WI38 (cell line): ENCODE results near the gene LHX1.

Experiments used
- H3K4me3 ChIP-seq: 2 replicates; pipeline ENCODE4 v1.5.1; 2011; ENCODE audit warnings: low read depth, mild to moderate bottlenecking, control low read depth, low read length
- TF ChIP-seq, protein P1 (sequence below): IDR thresholded peaks from 2 replicates; pipeline ENCODE4 v1.5.1; 2012; ENCODE audit warnings: low read depth, mild to moderate bottlenecking, control low read depth, low read length

Gene LHX1

GRCh38 chr17:36977568-36977967, 40.3 kb downstream of the LHX1 start:
- TF ChIP-seq, protein P1, sequence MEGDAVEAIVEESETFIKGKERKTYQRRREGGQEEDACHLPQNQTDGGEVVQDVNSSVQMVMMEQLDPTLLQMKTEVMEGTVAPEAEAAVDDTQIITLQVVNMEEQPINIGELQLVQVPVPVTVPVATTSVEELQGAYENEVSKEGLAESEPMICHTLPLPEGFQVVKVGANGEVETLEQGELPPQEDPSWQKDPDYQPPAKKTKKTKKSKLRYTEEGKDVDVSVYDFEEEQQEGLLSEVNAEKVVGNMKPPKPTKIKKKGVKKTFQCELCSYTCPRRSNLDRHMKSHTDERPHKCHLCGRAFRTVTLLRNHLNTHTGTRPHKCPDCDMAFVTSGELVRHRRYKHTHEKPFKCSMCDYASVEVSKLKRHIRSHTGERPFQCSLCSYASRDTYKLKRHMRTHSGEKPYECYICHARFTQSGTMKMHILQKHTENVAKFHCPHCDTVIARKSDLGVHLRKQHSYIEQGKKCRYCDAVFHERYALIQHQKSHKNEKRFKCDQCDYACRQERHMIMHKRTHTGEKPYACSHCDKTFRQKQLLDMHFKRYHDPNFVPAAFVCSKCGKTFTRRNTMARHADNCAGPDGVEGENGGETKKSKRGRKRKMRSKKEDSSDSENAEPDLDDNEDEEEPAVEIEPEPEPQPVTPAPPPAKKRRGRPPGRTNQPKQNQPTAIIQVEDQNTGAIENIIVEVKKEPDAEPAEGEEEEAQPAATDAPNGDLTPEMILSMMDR: no peak
- no peak overlapping the region for H3K4me3 ChIP-seq

DNA sequence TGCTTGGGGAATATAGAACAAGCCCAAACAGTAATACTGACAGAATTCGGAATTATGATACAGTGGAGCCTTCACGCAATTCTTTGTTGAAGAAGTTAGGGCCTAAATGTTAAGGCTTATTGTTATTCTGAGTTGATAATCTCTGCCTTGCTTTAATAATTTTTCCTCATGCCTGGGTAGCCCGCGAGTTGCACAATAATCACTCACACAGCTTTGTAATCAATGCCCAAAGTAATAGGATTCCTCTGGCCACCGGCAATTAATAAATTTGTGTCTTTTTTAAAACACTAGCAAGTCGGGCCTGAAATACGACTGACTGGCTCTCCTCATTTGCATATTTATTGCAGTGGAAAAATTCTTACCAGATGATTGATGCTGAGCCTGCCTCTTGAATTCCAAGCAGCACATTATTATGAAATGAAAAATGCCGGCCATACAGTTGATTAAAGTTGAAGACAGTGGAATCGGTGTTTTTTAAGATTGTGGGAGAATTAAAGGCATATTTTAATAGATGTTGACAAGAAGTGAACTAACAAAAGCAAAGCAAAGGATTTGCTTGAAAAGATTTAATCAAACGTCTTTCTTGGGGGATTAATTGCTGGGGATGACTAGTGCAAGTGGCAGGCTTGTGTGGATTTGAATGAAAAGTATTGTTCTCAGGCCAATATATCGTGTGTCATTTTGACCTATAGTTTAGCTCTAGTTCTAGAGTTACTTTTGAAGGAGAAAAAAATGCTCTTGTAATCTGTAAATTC, 41.7 kb downstream of the LHX1 start:
- TF ChIP-seq, protein P1: no peak
- H3K4me3 ChIP-seq: no peak overlapping the region

- TF ChIP-seq, protein P1: no peak
- no peak overlapping the region for H3K4me3 ChIP-seq
These were observed 42.3 kb downstream of the LHX1 start for GRCh38 chr17:36979565-36979941.

DNA sequence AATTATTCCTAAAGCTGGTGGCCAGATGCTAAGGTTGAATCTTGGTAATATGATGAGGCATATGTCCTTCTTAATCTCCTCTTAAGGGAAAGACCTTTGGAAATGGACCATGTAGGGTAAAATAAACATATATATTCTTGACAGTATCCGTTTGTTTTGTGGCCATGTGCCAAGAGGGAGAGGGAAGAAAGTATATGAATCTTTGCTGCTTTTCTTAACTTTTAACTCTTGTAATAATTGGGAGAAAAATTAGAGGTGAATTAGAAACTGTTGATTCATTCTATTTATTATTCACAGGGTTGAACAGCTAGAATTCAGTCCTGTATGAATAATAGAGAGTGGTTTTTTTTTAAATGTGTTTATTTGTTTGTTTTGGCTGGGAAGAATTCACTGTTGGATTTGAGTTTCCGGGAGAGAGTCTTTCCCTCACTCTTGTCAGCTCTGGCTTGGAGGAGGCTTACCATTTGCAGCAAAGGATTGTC, 43.0 kb downstream of the LHX1 start:
- TF ChIP-seq, protein P1: no peak
- no peak overlapping the region for H3K4me3 ChIP-seq

DNA sequence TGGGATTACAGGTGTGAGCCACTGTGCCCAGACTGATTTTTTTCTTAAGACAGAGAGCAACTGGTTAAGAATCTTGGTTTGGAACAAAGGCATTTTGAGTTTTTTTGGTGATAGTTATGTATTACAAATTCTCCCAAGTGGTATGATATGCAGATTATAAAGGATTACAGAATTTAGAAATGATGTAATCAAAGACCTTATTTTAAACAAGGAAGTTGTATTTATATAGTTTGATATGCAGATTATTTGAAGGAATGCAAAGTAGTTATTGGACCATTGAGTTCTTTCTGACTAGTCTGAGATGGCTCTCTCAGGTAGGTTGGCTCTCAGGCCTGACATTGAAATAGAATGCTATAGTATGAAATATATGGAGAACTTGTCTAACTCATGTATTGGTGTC, 46.3 kb downstream of the LHX1 start:
- no peak overlapping the region for H3K4me3 ChIP-seq
- TF ChIP-seq, protein P1: no peak

GRCh38 chr17:36989173-36989572, 51.9 kb downstream of the LHX1 start:
- TF ChIP-seq, protein P1: no peak
- H3K4me3 ChIP-seq: no peak overlapping the region

DNA sequence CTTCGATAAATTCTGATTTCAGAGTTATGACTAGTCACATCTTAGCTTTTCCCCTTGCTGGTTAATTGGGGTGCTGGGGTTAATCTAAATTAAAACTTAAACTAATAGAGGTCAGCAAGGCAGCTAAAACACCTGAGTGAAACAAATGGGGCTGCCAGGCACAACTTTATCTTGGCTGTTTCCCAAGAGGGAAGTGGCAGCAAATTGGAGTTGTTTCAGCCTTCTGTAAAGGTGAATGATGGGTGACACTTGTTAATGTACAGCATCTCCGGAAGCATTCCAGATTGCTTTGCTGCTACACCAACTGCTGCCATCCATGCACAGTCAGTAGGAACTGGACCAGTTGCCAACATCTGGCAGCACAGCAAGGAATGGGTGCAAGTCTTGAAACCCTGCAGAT, 55.4 kb downstream of the LHX1 start:
- no peak overlapping the region for H3K4me3 ChIP-seq
- TF ChIP-seq, protein P1: no peak
